ENCODE results near the gene SLX4IP.

The SLX4IP gene

GRCh38 chr20:10670501-10671220, 235.6 kb downstream of the SLX4IP start:
- no peak for DNase-seq

- peak; percentile 69 for DNase-seq
These were observed 236.3 kb downstream of the SLX4IP start for GRCh38 chr20:10671221-10671918.

- peak; percentile 20 for DNase-seq
These were observed 237.0 kb downstream of the SLX4IP start for GRCh38 chr20:10671919-10672623.

DNA sequence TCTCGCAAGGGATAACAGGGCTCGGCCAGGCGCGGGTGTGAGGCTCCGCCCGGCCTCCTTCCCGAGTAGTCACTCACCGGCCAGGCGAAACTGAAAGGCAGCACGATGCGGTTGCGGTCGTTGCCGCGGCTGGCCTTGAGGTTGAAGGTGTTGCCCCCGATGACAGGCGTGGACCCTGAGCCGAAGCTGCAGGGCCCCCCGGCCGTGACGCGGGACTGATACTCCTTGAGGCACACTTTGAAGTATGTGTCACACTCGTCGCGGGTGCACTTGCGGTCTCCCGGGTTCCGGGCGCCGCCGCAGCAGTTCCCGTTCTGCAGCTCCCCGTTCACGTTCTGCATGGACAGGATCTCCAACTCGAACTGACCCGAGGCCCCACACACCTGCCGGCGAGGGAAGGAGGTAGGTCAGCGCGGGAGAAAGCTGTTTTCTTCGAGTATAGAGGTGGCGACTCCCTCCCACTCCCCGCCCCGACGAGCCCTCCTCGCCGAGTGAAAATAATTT, 237.6 kb downstream of the SLX4IP start:
- DNase-seq, result peak; percentile 72

GRCh38 chr20:10673176-10673841, 238.2 kb downstream of the SLX4IP start:
- DNase-seq, result peak; percentile 41

GRCh38 chr20:10673842-10674683, 239.0 kb downstream of the SLX4IP start, which contains the start of gene JAG1:
TSS of gene JAG1 (minus strand) at chr20:10673999. CDS start at chr20:10673530, 469 bp downstream.
- peak; percentile 97 for DNase-seq

DNA sequence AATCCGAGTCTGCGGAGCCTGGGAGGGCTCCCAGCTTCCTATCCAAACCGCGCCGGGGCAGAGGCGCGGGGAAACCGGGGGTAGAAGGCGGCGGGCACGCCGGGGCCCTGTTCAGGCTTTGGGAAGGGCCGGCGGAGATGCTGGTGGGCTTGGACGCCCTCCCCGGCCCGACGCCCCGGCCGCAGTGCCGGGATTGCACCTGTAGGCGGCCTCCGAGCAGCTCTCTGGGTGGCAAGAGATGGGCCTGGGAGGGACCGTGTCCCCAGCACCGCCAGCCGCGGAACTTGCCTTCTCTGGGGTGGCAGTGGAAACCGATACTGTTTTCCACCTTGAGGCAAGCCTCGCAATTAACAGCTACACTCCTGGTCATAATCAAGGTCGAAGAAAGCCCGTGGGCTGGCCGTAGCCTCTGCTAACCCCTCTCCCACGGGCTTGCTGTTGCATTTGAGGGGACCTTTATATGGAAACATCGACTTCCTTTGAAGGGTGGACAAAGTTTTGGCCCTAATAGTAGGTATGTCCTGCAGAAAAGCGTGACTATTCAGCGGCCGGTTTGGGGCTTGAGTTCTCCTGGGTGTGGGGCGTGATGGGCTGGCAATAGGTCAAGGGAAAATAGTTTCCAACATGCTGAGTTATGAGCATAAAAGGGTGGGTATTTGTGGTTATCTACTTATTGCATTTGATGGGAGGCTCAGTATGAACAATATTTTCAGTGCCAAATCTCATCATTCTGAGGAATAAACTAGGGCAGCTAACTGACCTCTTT, 239.8 kb downstream of the SLX4IP start:
- DNase-seq, result peak; percentile 77

GRCh38 chr20:10675450-10675848, 240.3 kb downstream of the SLX4IP start:
- no peak for DNase-seq

- DNase-seq, result peak; percentile 44
These were observed 241.4 kb downstream of the SLX4IP start for GRCh38 chr20:10676518-10676917.

Measured in suppressor macrophage treated with lipopolysaccharide for 4 hours (primary cell).